T47D (cell line): ENCODE data around the gene RFC1.
A peak's percentile ranks its signal among the peaks of the same experiment; 100 is the strongest.
"Not testable (repeated sequence)": the region's sequence is repeated elsewhere in the genome, so short reads cannot be mapped to it uniquely, and the experiment has no call there.

Source experiments
- DNase-seq, 2 experiments: peaks; one replicate each; pipeline versions ENCODE4 v3.0.0 to v3.0.0-alpha.2; 2011 to 2012; ENCODE audit warnings: low read depth in 1 of 2, low spot score in 1 of 2
- JUND ChIP-seq: IDR thresholded peaks from 2 replicates; pipeline ENCODE4 v1.6.1; 2012; ENCODE audit warnings: low read depth
- in situ Hi-C: cut with HindIII; loops from 2 replicates; pipeline ENCODE4 v1.10.0; 2016; ENCODE audit warnings: low sequenced_read_pairs, low pct_unique_long_range_greater_than_20kb

RFC1 gene, protein sequence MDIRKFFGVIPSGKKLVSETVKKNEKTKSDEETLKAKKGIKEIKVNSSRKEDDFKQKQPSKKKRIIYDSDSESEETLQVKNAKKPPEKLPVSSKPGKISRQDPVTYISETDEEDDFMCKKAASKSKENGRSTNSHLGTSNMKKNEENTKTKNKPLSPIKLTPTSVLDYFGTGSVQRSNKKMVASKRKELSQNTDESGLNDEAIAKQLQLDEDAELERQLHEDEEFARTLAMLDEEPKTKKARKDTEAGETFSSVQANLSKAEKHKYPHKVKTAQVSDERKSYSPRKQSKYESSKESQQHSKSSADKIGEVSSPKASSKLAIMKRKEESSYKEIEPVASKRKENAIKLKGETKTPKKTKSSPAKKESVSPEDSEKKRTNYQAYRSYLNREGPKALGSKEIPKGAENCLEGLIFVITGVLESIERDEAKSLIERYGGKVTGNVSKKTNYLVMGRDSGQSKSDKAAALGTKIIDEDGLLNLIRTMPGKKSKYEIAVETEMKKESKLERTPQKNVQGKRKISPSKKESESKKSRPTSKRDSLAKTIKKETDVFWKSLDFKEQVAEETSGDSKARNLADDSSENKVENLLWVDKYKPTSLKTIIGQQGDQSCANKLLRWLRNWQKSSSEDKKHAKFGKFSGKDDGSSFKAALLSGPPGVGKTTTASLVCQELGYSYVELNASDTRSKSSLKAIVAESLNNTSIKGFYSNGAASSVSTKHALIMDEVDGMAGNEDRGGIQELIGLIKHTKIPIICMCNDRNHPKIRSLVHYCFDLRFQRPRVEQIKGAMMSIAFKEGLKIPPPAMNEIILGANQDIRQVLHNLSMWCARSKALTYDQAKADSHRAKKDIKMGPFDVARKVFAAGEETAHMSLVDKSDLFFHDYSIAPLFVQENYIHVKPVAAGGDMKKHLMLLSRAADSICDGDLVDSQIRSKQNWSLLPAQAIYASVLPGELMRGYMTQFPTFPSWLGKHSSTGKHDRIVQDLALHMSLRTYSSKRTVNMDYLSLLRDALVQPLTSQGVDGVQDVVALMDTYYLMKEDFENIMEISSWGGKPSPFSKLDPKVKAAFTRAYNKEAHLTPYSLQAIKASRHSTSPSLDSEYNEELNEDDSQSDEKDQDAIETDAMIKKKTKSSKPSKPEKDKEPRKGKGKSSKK

DNA sequence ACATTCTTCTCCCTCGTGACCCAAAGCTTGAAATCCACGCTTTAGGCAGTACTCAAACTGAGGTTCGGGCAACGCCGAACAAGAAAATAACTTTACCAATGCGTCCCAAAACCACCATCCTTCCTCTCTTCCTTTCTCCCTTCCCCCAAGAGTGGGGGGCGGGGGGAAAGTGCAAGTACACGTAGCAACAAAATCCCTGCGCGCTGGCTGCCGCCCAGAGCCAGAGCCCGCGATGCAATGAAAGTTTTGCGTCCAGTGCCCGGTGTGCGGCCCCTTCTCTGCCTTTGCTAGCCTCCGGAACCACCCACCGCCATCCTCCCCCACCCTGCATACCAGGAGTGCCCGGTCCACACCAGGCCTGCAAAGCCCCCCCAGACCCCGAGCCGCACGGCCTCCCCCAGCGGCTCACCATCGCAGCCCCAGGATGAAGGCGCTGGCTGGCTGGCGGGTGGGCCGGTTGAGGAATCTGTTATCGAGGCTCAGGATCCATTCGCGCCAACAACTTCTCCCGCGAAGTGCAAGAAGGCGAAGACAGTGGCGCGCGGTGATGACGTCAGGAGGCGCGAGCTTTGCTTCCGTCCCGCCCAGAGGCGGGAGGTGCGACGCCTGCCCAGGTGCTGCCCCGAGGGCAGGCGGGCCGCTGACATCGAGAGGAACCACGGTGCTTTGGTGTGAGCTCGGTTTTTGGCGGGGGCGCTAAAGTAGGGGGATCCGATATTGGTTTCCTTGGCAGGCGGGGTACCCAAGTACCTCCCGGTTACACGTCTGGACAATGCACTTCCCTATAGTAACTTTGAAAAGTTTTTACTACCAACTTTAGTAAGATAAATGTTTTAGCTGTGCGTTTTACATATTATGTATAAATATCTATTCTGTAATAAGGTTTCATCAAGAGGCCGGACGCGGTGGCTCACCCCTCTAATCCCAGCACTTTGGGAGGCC is at the start of gene RFC1:
RFC1 (minus strand) TSS at position 533 of the 942 bp plus-strand sequence; CDS start at position 412, 121 bp downstream.
- in situ Hi-C loops, result no loop called here
- peak; percentile 35 to 95 for DNase-seq
- no peak for TF ChIP-seq JUND

DNA sequence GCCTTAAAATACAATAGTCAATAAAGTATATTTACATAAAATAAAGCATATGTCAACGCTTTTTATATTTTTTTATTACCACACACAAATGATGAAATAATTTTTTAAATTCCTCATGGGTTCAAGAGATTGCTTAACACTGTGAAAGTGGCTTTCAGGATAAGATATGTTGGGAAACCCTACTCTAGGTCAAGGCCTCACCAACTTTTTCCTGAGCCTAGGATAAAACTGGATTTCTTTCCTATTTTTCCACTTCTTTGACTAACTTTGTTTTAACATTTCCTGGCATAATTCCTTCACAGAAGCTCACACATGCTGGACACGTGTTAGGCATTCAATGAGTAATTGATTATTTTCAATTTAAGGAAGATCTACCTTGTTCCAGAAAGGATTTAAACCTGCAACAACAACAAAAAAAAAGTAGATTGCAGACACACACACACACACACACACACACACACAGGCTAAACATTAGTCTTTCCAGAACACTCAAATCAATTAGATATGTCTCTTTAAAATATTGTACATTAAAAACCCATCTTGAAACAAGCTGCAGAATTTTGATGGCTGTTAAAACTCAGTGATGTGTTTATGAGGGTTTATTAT is 49.6 kb upstream of the RFC1 start:
- no peak for TF ChIP-seq JUND
- in situ Hi-C loops, result no loop called here
- no peak for DNase-seq

DNA sequence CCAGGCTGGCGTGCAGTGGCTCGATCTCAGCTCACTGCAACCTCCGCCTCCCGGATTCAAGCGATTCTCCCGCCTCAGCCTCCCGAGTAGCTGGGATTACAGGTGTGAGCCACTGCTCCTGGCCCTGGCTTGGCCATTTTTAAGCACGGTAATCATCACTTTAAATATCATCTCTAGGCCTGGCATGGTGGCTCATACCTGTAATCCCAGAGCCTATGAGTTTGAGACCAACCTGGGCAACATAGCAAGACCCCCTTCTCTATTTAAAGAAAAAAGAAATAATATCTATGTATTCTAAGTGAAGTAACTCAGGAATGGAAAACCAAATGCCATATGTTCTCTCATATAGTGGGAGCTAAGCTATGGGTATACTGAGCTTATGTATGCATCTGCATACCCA is 45.4 kb upstream of the RFC1 start:
- DNase-seq, in situ Hi-C loops: not testable (repeated sequence)

DNA sequence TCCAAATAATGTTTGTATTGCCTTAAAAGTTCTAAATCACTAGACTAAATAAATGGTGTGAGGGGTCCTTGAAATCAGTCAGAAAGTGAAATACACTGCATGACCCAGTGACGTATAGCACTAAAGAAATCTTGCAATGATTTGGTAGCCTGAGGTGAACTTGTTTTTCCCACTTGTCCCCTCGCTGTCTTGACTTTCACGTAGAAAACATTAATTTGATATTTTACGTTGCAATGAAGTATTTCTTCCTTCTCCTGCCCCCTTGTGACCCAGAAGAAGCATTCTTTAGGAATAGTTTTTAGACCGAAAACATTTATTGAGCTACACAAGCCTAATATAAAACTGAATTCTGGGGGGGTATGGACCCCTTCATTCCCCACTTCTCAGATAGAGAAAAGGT is 44.3 kb upstream of the RFC1 start:
- in situ Hi-C loops, result no loop called here
- no peak for TF ChIP-seq JUND
- DNase-seq, result no peak

DNA sequence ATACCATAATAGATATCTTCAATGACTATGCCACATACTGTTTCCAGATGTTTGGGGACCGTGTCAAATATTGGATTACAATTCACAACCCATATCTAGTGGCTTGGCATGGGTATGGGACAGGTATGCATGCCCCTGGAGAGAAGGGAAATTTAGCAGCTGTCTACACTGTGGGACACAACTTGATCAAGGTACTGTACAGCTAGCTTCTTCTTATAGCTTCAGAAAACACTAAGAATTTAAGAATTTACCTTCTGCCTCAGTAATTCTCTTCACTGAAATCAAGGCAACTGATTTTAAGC is 41.4 kb upstream of the RFC1 start:
- in situ Hi-C loops, result no loop called here

DNA sequence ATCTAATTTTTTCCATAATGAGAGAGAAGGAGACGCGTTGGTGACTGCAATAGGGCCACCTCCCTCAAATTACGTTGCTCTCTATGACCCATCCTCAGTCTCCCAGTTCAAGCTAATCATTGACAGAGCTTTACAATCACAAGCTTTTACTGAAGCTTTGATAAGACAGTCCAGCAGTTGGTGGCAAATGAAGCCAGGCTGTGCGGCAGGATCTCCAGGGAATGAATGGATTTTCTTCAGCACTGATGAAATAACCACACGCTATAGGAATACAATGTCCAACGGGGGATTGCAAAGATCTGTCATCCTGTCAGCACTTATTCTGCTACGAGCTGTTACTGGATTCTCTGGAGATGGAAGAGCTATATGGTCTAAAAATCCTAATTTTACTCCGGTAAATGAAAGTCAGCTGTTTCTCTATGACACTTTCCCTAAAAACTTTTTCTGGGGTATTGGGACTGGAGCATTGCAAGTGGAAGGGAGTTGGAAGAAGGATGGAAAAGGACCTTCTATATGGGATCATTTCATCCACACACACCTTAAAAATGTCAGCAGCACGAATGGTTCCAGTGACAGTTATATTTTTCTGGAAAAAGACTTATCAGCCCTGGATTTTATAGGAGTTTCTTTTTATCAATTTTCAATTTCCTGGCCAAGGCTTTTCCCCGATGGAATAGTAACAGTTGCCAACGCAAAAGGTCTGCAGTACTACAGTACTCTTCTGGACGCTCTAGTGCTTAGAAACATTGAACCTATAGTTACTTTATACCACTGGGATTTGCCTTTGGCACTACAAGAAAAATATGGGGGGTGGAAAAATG is 40.8 kb upstream of the RFC1 start, which contains the start of gene KLB:
KLB (plus strand) TSS at position 168 of the 821 bp plus-strand sequence; CDS start at position 188, 20 bp downstream.
- no peak for DNase-seq
- in situ Hi-C loops, result no loop called here
- TF ChIP-seq JUND, result no peak

More for the DNA sequence above, 41.4 kb upstream of the RFC1 start:
- TF ChIP-seq JUND, result no peak
- no peak for DNase-seq

DNA sequence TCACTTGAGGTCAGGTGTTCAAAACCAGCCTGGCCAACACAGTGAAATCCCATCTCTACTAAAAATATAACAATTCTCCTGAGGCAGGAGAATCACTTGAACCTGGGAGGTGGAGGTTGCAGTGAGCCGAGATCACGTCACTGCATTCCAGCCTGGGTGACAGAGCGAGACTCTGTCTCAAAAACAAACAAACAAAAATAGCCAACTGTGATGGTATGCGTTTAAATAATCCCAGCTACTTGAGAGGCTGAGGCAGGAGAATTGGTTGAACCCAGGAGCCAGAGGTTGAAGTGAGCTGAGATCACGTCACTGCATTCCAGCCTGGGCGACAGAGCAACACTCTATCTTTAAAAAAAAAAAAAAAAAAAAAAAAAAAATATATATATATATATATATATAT is 35.5 kb upstream of the RFC1 start:
- DNase-seq, result peak in 1 of 2 experiments; percentile 35
- in situ Hi-C loops, result not testable (repeated sequence)

DNA sequence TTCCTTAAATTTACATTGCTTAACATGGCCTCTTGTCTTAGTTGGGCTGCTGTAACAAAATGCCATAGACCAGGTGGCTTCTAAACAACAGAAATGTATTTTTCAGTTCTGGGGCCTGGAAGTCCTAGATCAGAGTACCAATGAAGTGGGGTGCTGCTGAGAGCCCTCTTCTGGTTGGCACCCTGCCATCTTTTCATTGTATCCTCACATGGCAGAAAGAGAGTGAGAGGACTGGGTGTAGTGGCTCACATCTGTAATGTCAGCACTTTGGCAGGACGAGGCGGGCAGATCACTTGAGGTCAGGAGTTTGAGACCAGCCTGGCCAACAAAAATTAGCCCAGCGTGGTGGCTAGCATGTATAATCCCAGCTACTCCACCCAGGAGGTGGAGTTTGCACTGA is 28.5 kb upstream of the RFC1 start:
- no peak for TF ChIP-seq JUND
- in situ Hi-C loops, result no loop called here

DNA sequence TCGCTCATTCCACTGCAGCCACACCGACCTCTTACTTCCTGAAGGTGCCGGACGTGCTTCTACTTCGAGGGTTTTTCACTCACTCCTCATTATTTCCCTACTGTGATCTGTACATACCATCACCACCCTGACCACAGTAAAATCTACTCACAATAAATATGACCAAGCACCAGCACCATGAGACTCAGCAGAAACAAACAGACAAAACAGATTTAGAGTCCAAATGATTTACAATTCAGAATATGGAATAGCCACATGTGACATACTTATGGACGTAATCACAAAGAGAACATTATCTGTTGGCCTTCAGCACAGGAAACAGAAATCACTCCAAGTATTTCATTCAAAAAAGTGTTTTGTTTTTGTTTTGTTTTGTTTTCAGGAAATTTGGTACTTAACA is 24.4 kb upstream of the RFC1 start:
- no peak for DNase-seq
- in situ Hi-C loops, result no loop called here
- TF ChIP-seq JUND, result no peak

More for the DNA sequence above, 28.5 kb upstream of the RFC1 start:
- no peak for DNase-seq

DNA sequence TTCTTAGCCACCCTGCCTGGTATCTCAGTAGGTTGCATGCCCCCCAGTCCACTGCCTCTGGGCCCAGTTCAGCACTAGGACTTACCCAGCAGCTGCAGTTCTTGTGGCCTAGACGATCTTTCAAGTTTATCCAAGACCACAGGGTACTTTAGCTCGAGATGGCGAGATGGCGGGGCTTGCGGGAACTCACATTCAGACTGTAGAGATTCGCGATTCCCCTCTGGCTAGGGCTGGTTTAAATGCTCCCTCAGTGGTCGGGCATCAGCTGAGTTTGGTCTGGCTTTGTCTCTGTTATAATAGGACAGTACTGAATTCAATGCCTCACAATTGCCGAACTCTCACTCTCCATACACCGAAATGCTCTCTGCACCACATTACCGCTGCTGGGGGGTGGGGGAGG is 18.4 kb upstream of the RFC1 start:
- DNase-seq, result no peak
- in situ Hi-C loops, result no loop called here
- no peak for TF ChIP-seq JUND

DNA sequence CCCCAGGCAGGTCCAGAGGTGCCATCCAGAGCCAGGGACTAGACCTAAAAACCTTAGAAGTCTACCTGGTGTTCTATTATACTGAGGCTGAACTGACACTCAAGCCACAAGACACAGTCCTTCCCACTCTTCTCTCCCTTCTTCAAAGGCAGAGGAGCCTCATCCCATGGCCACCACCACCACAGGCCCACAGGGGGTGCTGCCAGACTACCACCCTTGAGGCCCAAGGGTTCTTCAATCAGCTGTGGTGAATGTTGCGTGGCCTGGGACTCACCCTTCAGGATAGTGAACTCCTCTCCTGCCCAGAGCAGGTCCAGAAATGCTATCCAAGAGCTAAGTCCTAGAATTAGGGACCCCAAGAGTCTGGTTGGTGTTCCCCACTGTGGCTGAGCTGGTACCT is 17.5 kb upstream of the RFC1 start:
- no peak for TF ChIP-seq JUND
- in situ Hi-C loops, result no loop called here
- DNase-seq, result no peak
